ENCODE measurements around the gene TESPA1.

- no peak for TF ChIP-seq CTCF (IDR thresholded peaks at IDR 0.05; ENCODE audit: poor library complexity, severe bottlenecking)
- no peak for TF ChIP-seq EP300 (conservative IDR thresholded peaks at IDR 0.05; ENCODE audit: poor library complexity, severe bottlenecking)
- no peak for TF ChIP-seq EZH2 (IDR thresholded peaks at IDR 0.05; ENCODE audit: borderline replicate concordance, insufficient read depth, low read length, poor library complexity, severe bottlenecking)
- TF ChIP-seq TAF1 (IDR thresholded peaks at IDR 0.05; ENCODE audit: low read depth) = no peak
- TF ChIP-seq POLR2AphosphoS5 (IDR thresholded peaks at IDR 0.05) = no peak
- TF ChIP-seq RAD21 (conservative IDR thresholded peaks at IDR 0.05) = no peak
- no peak for TF ChIP-seq SMC3 (conservative IDR thresholded peaks at IDR 0.05; ENCODE audit: poor library complexity)
- no peak for TF ChIP-seq REST (IDR thresholded peaks at IDR 0.05; ENCODE audit: borderline replicate concordance)
- no peak for TF ChIP-seq MXI1 (conservative IDR thresholded peaks at IDR 0.05; ENCODE audit: poor library complexity, severe bottlenecking)
Measured at GRCh38 chr12:54936736-54937135, 47.8 kb downstream of the TESPA1 start.

Data from neural cell (in vitro differentiated cells).